Stimulated activated CD4-positive, alpha-beta T cell treated with anti-CD3 and anti-CD28 coated beads, Interleukin-1b, Interleukin-23, amount 100 ng/mL, for 24 hours (primary cell): ENCODE data around the gene TLCD1.
A peak's percentile ranks its signal among the peaks of the same experiment; 100 is the strongest.

ENCODE experiments used
- DNase-seq, 4 experiments: peaks; one replicate each; pipeline ENCODE4 v3.0.0-alpha.2; 2020; ENCODE audit warnings: low read depth in 4 of 4, low spot score in 1 of 4

The TLCD1 gene

DNA sequence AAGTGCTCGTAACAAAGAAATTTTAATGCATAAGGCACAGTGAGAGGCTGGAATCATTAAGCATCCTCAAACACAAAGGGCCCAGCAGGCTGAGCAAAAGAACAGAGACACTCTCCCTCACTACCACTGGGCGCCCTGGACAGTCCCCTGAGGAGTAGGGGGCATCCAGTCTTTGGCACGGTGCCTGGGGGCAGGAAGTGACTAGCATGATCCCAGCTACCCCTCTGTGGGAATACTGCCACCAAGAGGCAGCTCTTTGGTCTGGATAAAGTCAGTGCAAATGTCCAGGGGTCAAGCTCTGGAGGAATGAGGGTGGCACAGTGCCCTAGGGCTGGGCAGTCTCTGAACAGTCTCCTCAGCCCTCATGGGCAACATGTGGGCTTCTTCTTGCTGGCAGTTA lies 11.8 kb downstream of the TLCD1 start:
- no peak for DNase-seq

GRCh38 chr17:28712705-28713415 lies 13.2 kb downstream of the TLCD1 start:
- DNase-seq: no peak

DNA sequence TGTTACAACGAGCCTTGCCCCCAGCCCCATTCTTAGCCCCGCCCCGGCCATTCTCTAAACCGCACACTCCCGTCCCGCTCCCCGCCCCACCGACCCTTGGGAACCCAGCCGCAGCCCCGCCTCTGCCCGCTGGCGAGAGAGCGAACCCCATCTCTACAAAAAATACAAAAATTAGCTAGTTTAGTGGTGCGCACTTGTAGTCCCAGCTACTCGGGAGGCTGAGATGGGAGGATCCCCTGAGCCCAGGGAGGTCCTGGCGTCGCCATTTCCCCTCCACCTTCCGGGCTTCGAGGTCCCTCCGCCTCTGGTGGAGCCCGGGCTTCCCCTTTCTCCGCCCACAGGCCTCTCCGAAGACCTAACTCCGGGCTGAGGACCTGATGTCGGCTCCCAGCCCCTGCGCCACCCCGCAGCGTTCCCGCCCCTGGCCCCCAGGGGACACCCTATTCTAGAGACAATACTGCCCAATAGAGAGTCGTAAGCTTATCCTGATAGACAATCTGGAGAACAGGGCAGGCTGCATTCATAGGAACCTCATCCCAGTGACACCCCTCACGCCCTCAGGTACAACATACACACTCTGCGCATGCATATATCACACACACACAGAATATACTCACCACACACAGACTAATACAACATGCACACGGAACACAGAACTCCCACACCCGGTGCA lies 13.9 kb downstream of the TLCD1 start:
- DNase-seq: peak in 2 of 4 experiments; percentile 58 to 61

DNA sequence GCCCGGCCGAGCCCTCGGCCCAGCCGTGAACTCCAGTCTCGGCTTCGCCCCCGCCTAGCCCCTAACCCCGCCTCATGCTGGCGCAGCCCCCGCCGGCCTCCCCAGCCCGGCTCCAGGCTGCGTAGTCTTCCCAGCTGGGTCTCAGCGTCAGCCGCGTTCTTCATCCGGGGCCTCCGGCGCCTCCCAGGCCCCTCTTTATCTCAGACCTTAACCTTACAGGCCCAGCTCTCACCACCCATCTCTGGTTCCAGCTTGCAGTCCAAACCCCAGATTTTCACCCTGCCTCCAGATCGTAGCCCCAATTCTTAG lies 14.4 kb downstream of the TLCD1 start, which contains the start of gene PROCA1:
Gene PROCA1, minus strand, starts transcription at position 166 of the 309 bp plus-strand sequence. CDS start 228 bp downstream, outside the sequence.
- DNase-seq: no peak

GRCh38 chr17:28710861-28711722 lies 14.9 kb downstream of the TLCD1 start:
- DNase-seq: peak; percentile 71 to 89 (median 78)

GRCh38 chr17:28707339-28707720 lies 18.7 kb downstream of the TLCD1 start:
- DNase-seq: no peak

DNA sequence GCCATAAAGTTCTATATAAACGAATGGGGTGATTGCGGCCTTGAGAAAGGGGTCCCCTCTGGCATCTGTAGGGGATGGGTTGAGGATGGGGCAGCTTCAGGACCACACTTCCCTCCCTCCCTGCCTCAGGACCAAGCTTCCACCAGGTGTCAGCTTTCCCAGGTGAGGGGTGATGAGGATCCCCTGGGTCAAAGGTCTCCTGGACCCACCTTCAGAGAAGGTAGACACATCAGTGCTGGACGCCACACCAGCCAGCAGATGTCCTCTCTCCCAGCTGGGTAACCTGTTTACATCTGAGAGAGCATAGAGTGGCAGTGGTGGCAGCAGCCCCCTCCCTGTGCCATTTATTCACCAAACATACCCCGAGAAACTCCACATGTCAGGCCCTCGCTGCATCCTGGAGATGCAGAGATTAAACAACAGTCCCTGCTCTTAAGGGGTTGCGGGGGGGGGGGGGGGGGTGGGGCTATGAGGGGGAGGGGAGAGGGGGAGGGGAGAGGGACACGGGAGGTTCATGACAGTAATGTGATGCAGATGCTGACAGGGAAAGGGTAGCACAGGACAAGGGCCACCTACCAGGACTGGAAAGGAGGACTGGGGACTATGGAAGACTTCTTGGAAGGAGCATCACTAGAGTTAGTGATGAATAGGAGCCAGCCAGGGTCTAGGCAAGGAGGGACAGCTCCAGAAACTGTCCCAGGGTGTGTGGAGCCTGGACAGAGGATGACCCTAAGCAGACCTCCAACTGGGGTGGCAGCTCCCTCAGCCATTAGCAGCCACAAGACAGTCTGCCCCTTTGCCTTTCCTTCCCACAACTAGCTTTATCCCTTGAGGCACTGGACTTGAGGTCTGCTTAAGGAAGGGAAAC lies 19.3 kb downstream of the TLCD1 start:
- no peak for DNase-seq

DNA sequence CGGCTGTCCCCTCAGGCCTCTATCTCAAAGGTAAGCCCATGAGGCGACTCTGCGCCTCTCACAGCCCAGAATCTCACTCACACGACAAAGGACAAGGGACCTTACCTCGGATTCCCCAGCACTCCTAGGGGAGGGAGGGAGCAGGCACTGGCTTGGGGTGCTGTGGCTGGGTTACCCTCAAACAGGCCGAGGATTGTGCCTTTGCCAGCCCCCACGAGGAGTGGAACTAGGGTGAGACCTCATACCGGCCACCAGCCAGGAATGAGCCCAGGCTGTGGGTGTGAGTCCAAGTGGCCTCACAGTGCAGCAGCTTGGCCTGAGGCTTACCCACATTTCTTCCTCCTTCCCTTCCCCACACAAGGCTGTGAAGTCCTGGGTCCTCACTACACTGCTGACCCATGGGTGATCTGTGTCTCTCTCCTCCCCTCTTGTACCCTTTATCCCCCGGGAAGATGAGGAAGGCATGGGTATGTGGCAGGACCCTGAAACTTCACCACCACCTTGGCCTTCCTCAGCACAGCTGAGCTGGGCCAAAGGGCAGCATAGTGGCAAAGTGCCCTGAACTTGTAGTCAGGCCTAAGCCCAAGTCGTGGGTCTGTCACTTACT lies 20.2 kb downstream of the TLCD1 start:
- no peak for DNase-seq

DNA sequence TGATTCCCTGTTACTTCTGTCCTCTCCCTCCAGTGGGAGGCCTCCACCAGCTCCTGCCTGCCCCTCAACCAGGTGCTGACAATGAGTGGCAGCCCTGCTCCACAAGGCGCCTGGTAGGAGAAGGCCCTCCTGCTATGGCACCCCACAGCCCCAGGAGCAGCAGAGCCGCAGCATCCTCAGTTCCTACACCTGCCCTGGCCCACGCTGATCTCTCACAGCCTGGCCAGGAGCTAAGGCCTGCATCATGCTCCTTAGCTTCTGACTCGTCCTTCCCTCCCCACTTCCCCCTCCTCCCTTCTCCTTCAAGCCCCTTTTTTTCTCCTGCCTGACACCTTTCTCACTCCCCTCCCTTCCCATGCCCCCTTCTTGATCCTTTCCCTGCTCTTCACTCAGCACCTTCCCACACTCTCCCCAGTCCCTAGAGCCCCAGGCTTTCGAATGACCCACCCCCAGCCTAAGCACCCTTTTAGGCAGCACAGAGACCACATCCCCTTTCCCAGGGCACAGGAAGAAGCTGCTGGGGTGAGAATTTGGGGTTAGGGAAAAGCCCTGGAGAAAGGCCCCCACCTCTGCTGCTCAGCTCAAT lies 20.9 kb downstream of the TLCD1 start:
- DNase-seq: no peak

DNA sequence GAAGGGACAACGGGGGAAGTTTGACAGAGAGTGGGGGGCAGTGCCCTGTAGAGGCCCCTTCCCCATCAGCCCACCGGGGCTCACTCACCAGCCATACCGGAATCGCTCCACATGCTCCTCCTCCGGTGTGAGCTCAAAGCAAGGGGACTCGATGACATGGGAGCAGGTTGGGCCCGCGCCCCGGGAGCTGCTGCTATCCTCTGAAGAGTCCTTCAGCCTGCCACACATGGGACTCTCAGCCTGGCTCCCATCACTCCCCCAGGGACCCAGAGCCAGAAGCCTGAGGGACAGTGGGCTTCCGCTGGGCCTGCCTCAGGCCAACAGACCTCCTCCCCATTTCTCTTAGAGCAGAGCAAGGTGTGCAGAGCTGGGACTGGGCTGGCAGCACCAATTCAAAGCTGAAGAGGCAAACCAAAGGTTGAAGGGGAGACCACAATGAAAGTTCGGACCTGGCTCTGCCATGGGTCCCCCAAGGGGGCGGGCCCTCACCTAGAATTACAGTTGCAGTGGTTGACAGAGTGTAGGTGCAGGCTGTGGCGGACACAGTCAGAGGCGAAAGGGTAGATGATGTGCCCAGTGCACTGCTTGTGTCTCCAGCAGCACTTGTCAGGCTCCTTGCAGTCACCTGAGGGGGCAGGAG lies 21.7 kb downstream of the TLCD1 start:
- no peak for DNase-seq

DNA sequence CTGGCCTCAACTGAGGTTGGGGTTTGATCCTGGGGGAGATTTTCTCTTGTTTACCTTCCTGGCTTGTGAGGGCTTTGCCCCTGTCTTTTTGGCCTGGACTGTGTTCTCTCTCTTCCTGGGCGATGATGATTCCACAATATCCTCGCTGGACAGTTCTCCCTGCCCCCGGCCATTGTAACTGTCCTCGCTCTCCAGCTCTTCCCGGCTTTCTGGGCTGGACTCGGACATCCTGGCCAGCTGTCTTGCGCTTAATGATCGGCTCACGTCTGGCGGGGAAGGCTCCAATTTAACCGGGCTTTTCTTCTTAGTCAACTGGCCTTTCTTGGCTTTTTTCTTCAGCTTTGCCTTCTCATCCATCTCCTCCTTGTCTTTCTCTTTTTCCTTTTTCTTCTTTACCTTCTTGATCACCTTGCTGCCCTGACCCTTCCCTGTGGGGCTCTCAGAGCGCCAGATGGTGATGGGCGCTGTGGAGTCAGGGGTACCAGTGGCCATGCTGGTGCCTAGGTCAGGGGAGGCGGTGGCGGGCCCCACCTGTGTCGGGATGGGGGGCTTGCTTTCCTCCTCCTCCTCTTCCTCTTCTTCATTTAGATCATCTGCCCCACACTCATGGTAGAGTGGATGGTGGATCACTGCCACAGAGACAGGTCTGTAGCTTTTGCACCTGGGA lies 22.3 kb downstream of the TLCD1 start:
- DNase-seq: no peak

DNA sequence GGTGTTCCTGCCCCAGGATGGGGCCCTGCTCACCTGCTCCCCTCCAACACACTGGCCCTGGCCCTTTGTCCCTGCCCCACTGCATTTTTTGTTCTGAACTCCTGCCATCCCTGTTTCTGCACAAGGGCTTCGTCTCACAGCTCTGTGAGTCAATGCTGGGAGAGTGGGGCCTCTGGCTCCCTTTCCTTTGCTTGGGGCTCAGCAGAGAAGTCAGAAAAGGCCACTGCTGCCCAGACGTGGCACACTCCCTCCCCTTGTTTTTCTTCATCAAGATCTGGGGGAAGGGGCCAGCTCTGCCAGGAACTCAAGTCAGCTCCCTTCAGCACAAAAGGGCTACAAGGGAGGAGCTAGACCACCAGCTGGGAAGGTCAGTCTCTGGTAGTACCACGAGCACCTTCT lies 23.3 kb downstream of the TLCD1 start:
- no peak for DNase-seq

DNA sequence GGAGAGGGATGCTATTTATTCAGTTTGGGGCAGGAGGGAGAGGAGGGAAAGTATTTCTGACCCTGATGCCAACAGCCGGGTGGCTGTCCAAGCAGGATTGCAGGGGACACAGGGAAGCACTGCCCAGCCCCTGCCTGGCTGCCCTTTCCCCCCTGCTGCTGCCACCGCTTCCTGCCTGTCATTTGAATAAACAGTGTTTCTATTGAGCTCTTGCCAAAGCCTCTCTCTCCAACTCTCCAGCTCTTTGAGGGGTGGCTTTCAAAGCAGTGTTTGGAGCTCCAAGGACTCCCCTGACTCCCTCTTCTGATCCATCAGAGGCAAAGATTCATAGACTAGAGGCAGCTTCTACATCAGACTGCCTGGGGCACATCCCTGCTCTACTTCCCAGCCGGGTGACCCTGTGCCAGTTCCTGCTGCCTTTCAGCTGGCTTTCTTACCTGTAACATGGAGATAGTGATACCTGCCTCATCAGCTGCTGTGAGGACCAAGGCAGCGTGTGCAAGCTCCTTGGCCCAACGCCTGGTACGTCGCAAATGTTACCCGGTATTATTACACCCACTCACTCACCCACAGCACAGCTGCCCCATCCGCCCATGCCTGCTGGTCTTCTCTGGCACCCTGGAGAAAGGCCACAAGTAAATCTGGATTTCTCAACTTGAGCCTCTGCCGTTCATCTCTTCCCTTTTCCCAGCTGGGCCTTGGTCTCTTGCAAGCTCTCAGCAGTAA lies 23.8 kb downstream of the TLCD1 start:
- no peak for DNase-seq

DNA sequence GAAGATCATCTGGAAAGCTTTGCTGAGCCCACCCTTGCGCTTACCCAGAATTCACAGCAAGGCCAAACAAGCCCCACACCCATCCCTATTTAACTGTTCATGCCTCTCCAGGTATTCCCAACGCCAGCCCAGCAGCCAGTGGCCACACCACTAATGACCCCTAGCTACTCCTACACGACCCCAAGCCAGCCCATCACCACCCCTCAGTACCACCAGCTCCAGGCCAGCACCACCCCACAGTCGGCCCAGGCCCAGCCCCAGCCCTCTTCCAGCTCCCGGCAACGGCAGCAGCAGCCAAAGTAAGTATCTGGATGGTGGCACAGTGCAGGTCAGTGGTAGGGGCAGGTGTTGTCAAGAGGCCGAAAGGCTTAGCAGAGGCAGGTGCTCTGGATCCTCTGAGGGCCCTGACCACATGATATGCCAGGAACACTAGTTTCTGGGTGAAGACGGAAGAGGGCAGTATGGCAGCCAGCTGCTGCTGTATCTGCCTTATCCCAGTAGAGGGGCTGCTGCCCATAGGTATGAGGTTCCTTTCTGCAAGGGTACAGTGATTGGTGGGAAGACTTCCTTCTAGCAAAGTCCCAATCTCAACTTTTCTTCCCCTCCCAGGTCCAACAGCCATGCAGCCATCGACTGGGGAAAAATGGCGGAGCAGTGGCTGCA lies 25.1 kb downstream of the TLCD1 start:
- DNase-seq: no peak

- DNase-seq: no peak
Measured at GRCh38 chr17:28700278-28700677, 25.8 kb downstream of the TLCD1 start.

DNA sequence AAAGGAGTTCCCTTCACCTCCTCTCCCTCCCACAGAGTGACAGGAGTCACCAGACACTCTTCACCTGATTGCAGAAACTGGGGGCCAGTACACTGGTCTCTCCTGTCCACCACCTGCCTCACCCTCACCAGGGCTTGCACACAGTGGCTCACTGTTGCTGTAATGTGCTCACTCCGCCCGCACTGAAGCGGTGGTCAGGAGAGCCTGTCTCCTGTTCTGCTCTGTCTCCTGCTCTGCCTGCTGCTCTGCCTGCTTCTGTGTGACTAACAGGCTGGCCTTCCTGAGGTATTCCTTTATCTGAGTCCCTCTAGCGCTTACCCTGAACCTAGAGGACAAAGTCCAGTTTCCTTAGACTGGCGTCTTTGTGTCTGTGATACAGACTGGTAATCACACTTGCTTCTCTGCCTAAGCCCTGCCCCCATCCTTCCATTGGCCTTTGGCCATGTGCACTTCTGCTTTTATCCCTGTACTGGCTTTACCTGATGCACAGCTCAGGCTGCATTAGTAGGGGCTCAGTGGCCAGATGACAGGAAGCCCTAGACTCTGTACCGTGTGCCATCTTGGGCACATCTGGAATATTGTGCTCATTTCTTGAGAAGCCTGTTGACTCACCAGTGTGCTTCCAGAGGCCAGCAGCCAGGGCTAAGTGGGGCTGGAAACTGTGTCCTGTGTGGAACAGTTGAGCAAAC lies 27.6 kb downstream of the TLCD1 start:
- DNase-seq: no peak

GRCh38 chr17:28693869-28694268 lies 32.2 kb downstream of the TLCD1 start:
- no peak for DNase-seq
